Esophagus muscularis mucosa (tissue), 4 donors: ENCODE data around the gene TESK1. TPM values are rescaled to one million over a fixed set of nuclear protein-coding genes. Genes with fewer than 3 reads are reported as not detected.
A peak's percentile ranks its signal among the peaks of the same experiment; 100 is the strongest.

Experiments used
- DNase-seq: peaks from one replicate; pipeline ENCODE4 v3.0.0-alpha.2; 2017; ENCODE audit errors: extremely low spot score
- H3K27ac ChIP-seq, 4 donors: fragments of 200-600 bp; sonication (generic); replicated peaks in 1 of 4; 1 replicate in 3 of 4; 2 replicates in 1 of 4; pipeline ENCODE4 v1.5.1; 2016 to 2019; ENCODE audit warnings: mild to moderate bottlenecking in 1 of 4
- H3K27me3 ChIP-seq, 4 donors: fragments of 200-600 bp; sonication (generic); one replicate each; pipeline versions ENCODE4 v1.5.1 to v1.6.0; 2016 to 2019
- H3K36me3 ChIP-seq, 4 donors: fragments of 200-600 bp; sonication (generic); one replicate each; pipeline ENCODE4 v1.5.1; 2016 to 2019
- H3K4me1 ChIP-seq, 4 donors: fragments of 200-600 bp; sonication (generic); one replicate each; pipeline ENCODE4 v1.5.1; 2016 to 2019
- H3K4me3 ChIP-seq, 4 donors: fragments of 200-600 bp; sonication (generic); 1 replicate in 2 of 4; 2 replicates in 2 of 4; pipeline ENCODE4 v1.5.1; 2016 to 2019; ENCODE audit warnings: mild to moderate bottlenecking in 4 of 4, moderate library complexity in 1 of 4
- H3K9me3 ChIP-seq, 4 donors: fragments of 200-600 bp; sonication (generic); 1 replicate in 3 of 4; 2 replicates in 1 of 4; pipeline ENCODE4 v1.5.1; 2016 to 2019
- CTCF ChIP-seq, 3 experiments: fragments of 200-600 bp in 2 of 3; fragments of 450-650 bp in 1 of 3; sonication (generic) in 2 of 3; IDR thresholded peaks; one replicate each; pipeline ENCODE4 v1.5.1; 2017 to 2019; ENCODE audit warnings: antibody characterized with exemption in 3 of 3, mild to moderate bottlenecking in 2 of 3, moderate library complexity in 1 of 3
- EP300 ChIP-seq: sonication (generic); formaldehyde crosslinking; IDR thresholded peaks from one replicate; pipeline ENCODE4 v1.6.1; 2017; ENCODE audit warnings: antibody characterized with exemption
- POLR2A ChIP-seq: fragments of 450-650 bp; IDR thresholded peaks from one replicate; pipeline ENCODE4 v1.6.1; 2017; ENCODE audit warnings: antibody characterized with exemption, moderate library complexity, mild to moderate bottlenecking, low read depth
- POLR2AphosphoS5 ChIP-seq, 2 donors: sonication (generic); formaldehyde crosslinking; IDR thresholded peaks; one replicate each; pipeline ENCODE4 v1.6.1; 2017; ENCODE audit warnings: antibody characterized with exemption in 2 of 2
- WGBS: methylation state at CpG from one replicate; pipeline ENCODE4 v1.1.5; 2018; 5-methylcytosine and 5-hydroxymethylcytosine counted together
- intact Hi-C: fragments of 100-400 bp; cut with DNase I; formaldehyde crosslinking; loops from one replicate; pipeline ENCODE4 v1.15.1; 2023
- total RNA-seq, 4 donors: library from RNA; depleted of rRNA; stranded (reverse); fragments of >200 nt; gene quantifications; one replicate each; pipeline versions ENCODE4 v1.1.0 to v1.2.1, GENCODE V29; 2016

Gene TESK1
- total RNA-seq, 4 donors from 2014 or later = 48.2 to 80.6 (median 63.4) TPM

- intact Hi-C loops = no loop called here
- WGBS = 82% methylated on average over 17 of the region's 17 CpGs
- no peaks in the 10 kb centered on the region for H3K9me3 ChIP-seq
- no peak overlapping the region for H3K27ac ChIP-seq
- H3K4me3 ChIP-seq = no peak overlapping the region
- no peak for DNase-seq
- TF ChIP-seq POLR2A = no peak
- no peak for TF ChIP-seq CTCF (IDR thresholded peaks at IDR 0.05)
- peak in 1 of 2 donors; percentile 28 for TF ChIP-seq POLR2AphosphoS5 (IDR thresholded peaks at IDR 0.05)
- no peak for TF ChIP-seq EP300
- H3K4me1 ChIP-seq = peaks cover 4 to 17% (median 13%) of the 10 kb centered on the region in 4 donors
- H3K36me3 ChIP-seq = no peaks in the 10 kb centered on the region
- no peaks in the 10 kb centered on the region for H3K27me3 ChIP-seq
Observed at GRCh38 chr9:35618854-35619799, 14.1 kb downstream of the TESK1 start.

- no peaks in the 10 kb centered on the region for H3K9me3 ChIP-seq
- H3K4me1 ChIP-seq = peaks cover 4 to 17% (median 13%) of the 10 kb centered on the region in 4 donors
- no peak for TF ChIP-seq POLR2A
- H3K4me3 ChIP-seq = no peak overlapping the region
- H3K36me3 ChIP-seq = no peaks in the 10 kb centered on the region
- 61% methylated on average over 2 of the region's 2 CpGs for WGBS
- H3K27ac ChIP-seq = no peak overlapping the region
- intact Hi-C loops = no loop called here
- DNase-seq = no peak
- no peaks in the 10 kb centered on the region for H3K27me3 ChIP-seq
Observed at GRCh38 chr9:35619800-35620158, 14.7 kb downstream of the TESK1 start.

GRCh38 chr9:35627575-35627974 lies 22.5 kb downstream of the TESK1 start:
- TF ChIP-seq POLR2AphosphoS5 (IDR thresholded peaks at IDR 0.05) (no peak), EP300 (no peak), POLR2A (no peak), CTCF (IDR thresholded peaks at IDR 0.05) (no peak)
- intact Hi-C loops = no loop called here
- Histone ChIP-seq H3K4me1 (no peaks in the 10 kb centered on the region), H3K4me3 (no peak overlapping the region), H3K27ac (no peak overlapping the region), H3K27me3 (no peaks in the 10 kb centered on the region), H3K9me3 (no peaks in the 10 kb centered on the region), H3K36me3 (no peaks in the 10 kb centered on the region)
- 93% methylated on average over 2 of the region's 2 CpGs for WGBS
- DNase-seq = no peak

- no peak overlapping the region for H3K4me3 ChIP-seq
- no peak overlapping the region for H3K27ac ChIP-seq
- H3K4me1 ChIP-seq = no peaks in the 10 kb centered on the region
- TF ChIP-seq CTCF (IDR thresholded peaks at IDR 0.05) = no peak
- TF ChIP-seq EP300 = no peak
- TF ChIP-seq POLR2A = no peak
- TF ChIP-seq POLR2AphosphoS5 (IDR thresholded peaks at IDR 0.05) = no peak
- H3K27me3 ChIP-seq = no peaks in the 10 kb centered on the region
- DNase-seq = no peak
- H3K36me3 ChIP-seq = no peaks in the 10 kb centered on the region
- intact Hi-C loops = no loop called here
- 98% methylated on average over 4 of the region's 6 CpGs for WGBS
- no peaks in the 10 kb centered on the region for H3K9me3 ChIP-seq
Observed at GRCh38 chr9:35628389-35628991, 23.4 kb downstream of the TESK1 start.

GRCh38 chr9:35629597-35629996 lies 24.5 kb downstream of the TESK1 start:
- no peak for TF ChIP-seq POLR2AphosphoS5 (IDR thresholded peaks at IDR 0.05)
- TF ChIP-seq CTCF (IDR thresholded peaks at IDR 0.05) = no peak
- no peak for TF ChIP-seq EP300
- no peak for TF ChIP-seq POLR2A

More at GRCh38 chr9:35629597-35629996, 24.5 kb downstream of the TESK1 start:
- WGBS = 89% methylated on average over 5 of the region's 5 CpGs
- no peaks in the 10 kb centered on the region for H3K36me3 ChIP-seq
- DNase-seq = no peak
- H3K4me3 ChIP-seq = no peak overlapping the region
- intact Hi-C loops = no loop called here
- no peaks in the 10 kb centered on the region for H3K27me3 ChIP-seq
- no peaks in the 10 kb centered on the region for H3K4me1 ChIP-seq
- no peak overlapping the region for H3K27ac ChIP-seq
- H3K9me3 ChIP-seq = no peaks in the 10 kb centered on the region
